HL-60/S4 (cell line): ENCODE data around the gene TIFAB.

ENCODE experiments used
- in situ Hi-C: fragments of 300-500 bp; cut with MboI; formaldehyde crosslinking; loops from 2 replicates; pipeline ENCODE4 v1.14.3; 2022; ENCODE audit warnings: low sequenced_read_pairs

TIFAB gene

GRCh38 chr5:135460246-135461033 is 8.3 kb upstream of the TIFAB start:
- in situ Hi-C loops = loop anchor here (5.0 to 25.0 kb wide), 2 partner anchors 97 to 377 kb away; partner anchors contain the start of gene SLC25A48

DNA sequence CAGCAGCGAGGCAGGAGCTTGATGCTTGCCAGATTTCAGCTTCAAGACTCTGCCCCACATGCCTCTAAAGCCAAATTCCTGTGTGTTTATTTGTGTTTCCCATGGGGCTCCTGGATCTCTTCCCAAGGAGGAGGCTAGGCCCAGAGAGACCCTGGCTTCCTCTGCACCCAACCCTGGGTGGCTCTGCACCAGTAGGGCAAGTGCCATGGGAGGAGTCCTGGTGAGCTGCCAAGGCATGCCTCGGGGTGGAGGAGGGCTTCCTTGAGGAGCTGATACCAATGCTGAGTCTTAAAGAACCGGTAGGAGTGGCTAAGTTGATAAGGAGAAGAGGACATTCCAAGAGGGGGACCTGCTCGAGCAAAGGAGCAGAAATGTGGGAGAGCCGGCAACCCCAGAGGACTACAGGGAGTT is 6.8 kb upstream of the TIFAB start:
- in situ Hi-C loops = loop anchor here (25.0 kb wide), 1 partner anchor 378 kb away; the partner anchor contains the start of gene SLC25A48

- in situ Hi-C loops = loop anchor here (25.0 kb wide), 1 partner anchor 379 kb away; the partner anchor contains the start of gene SLC25A48
Measured at GRCh38 chr5:135458356-135458755, 6.2 kb upstream of the TIFAB start.

DNA sequence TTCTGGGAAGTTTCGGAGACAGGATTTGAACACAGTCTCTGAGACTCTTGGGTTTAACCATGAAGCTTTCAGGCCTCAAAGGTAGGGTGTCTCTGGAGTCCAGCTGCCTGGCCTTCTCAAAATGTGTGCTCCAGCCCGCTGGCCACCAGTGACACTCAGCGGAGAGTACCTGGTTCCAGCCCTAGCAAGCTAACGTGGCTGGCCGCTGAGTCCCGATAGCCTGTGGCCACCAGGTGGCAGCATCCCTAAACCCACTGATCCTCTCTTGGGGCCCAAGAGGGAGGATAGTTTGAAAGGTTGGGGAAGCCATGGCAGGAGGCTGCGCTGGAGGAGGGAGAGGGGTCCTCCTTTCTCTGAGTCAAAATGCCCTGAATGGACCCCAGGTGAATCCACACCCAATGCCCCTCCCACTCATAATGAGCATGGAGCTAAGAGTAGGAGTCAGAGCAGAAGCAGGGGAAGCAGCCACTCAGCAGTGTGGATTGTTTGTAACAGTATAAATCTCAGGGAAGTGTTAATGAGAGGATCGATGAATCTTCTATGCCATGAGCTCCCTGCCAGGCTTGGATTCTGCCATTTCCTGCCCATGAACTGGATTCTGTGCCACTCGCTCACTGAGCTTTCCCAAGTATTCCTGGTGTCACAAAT is 5.4 kb upstream of the TIFAB start:
- in situ Hi-C loops = loop anchor here (25.0 kb wide), 1 partner anchor 380 kb away; the partner anchor contains the start of gene SLC25A48

- in situ Hi-C loops = loop anchor here (25.0 kb wide), 1 partner anchor 381 kb away; the partner anchor contains the start of gene SLC25A48
Measured at GRCh38 chr5:135456238-135457099, 4.3 kb upstream of the TIFAB start.

DNA sequence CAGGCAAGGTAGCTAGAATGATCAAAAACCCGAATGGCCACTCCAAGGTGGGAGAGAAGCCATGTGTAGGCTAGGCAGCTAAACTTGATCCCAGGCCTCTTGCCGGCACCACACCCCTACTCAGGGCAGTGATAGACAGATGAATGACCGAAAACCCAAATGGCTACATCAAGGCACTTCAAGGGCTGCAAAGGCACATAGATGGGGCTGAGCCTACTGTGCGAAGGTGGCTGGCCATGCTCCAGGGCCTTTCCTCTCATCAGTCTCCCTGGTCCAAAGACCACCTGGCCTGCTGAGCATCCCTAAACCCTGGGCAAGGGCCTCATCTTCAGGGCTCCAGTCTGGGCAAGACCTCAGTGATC is 3.7 kb upstream of the TIFAB start:
- in situ Hi-C loops = loop anchor here (25.0 kb wide), 1 partner anchor 381 kb away; the partner anchor contains the start of gene SLC25A48

GRCh38 chr5:135454946-135455345 is 2.8 kb upstream of the TIFAB start:
- in situ Hi-C loops = loop anchor here (25.0 kb wide), 1 partner anchor 382 kb away; the partner anchor contains the start of gene SLC25A48

DNA sequence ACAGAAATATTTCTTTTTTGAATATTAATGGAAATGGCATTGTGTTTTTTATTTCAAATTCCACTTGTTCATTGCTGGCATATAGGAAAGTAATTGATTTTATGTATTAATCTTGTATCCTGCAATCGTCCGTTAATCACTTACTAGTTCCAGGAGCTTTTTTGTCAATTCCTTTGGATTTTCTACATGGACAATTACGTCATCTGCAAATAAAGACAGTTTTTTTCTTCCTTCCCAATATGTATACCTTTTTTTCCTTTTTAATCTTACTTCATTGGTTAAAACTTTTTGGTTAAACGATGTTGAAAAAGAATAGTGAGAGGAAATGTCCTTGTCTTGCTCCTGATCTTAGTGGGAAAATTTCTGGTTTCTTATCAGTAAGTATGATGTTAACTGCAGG is 1.5 kb upstream of the TIFAB start:
- in situ Hi-C loops = loop anchor here (25.0 kb wide), 1 partner anchor 384 kb away; the partner anchor contains the start of gene SLC25A48

DNA sequence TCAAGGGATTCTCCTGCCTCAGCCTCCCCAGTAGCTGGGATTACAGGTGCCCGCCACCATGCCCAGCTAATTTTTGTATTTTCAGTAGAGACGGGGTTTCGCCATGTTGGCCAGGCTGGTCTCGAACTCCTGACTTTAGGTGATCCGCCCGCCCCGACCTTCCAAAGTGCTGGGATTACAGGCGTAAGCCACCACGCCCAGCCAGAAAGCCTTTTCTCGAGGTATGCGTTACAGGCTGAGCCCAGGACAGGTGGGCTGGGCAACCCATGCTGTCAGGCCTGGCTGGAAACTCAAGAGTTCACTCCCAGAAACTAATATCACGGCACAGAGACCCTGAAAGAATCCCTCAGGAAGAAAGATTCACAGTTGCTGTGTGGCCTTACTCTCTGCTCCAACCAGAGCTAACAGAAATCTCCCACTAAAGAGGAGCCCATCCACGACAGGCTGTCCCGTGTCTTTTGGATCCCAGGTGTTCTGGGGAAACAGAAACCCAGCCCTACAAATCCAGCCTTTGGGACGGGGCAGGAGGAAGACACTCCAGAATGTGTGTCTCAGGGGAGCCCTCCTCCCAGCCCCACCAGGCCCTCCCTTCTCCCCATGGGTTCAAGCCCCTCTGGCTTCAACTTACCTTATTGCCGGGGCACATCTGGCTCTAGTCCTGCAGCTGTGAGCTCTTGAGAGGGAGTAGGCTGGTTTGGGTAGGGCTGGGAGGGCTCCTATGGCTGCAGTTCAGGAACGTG is 400 bp downstream of the TIFAB start:
- in situ Hi-C loops = loop anchor here (25.0 kb wide), 1 partner anchor 386 kb away; the partner anchor contains the start of gene SLC25A48

DNA sequence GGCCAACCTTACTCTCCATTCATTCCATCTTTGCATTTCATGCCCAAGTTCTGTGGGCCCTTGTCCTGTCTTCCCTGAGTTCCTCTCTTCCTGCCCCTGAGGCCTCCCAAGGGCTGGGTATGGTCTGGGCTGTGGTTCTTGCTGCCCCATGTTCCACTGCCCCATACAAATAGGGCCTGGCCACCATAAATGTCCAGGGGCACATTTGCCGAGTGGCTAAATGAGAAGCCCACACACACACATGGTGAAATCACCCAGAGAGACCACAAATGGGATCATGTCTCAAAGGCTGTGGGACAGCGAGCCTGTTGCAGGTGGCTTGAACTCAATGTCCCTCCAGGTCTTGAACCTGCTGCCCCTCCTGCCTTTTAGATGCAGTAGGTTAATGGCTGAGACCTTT is 1.2 kb downstream of the TIFAB start:
- in situ Hi-C loops = loop anchor here (25.0 kb wide), 1 partner anchor 386 kb away; the partner anchor contains the start of gene SLC25A48

- in situ Hi-C loops = loop anchor here (25.0 kb wide), 1 partner anchor 387 kb away; the partner anchor contains the start of gene SLC25A48
Measured at GRCh38 chr5:135450336-135450735, 1.8 kb downstream of the TIFAB start.

- in situ Hi-C loops = loop anchor here (25.0 kb wide), 1 partner anchor 388 kb away; the partner anchor contains the start of gene SLC25A48
Measured at GRCh38 chr5:135449644-135450043, 2.5 kb downstream of the TIFAB start.

DNA sequence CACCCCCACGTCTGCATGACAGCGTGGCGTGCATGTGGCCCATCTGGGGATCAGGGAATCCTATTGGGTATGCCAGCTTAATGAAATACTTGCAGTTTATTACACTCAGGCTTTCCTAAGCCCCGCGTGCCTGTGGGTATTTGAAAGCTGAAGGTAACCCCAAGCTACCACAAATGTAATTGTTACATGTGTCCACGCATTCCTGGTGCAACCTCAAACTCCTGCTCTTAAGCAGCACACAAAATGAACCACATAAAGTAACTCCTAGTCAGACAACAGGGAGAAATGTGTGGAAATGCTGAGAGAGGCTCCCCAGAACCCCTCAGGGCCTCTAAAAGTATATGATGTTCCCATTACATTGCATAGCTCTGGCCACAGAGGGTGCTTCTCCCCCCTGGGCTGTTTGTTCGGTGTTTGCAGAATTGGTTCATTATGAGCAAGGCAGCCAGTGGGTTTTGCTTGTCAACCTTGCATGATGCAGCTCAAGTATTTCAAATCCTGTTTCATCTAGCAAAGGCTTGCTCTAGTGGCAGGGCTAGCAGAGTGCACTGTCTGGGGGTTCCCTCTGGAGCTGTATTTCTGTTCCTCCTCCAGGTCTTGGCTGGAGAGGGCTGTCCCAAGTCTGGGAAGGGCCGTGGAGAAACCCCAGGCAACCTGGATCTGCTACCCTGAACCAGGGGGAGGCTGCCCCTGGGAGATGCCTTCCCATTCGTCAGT is 3.2 kb downstream of the TIFAB start:
- in situ Hi-C loops = no loop called here

DNA sequence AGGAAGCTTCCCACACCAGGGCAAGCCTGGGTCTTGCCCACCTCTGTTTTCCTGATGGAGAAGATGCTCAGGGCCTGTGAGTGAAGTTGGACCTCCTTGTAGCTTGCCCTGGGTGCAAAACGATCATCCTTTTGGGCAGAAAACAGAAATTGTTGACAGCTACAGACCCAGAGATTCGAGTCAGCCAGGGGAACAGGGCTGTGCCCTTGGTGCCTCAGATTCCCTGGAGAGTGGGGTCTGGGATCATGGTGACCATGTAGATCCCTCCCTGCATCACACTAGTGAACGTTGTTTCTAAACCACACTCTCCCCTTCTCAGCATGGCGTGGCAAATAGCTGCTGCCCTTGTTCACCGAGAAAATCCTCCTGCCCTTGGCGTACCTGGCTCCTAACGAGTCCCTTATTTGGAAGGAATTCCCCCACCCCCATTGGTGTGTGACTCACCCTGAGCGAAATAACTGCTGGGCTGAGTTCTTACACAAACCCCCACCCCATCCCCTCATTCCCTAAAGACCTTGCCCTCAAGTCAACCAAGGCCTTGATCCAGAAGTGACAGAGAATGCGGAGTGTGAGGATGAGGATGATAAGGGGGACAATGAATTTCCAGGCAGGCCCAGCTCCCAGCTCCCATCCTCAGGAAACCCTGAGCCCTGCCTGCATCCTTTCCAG is 3.9 kb downstream of the TIFAB start:
- in situ Hi-C loops = no loop called here

- in situ Hi-C loops = no loop called here
Measured at GRCh38 chr5:135447298-135447929, 4.7 kb downstream of the TIFAB start, which contains the start of gene DCANP1. Gene DCANP1 (minus strand): TSS chr5:135447348. CDS start chr5:135447108, 240 bp downstream.

DNA sequence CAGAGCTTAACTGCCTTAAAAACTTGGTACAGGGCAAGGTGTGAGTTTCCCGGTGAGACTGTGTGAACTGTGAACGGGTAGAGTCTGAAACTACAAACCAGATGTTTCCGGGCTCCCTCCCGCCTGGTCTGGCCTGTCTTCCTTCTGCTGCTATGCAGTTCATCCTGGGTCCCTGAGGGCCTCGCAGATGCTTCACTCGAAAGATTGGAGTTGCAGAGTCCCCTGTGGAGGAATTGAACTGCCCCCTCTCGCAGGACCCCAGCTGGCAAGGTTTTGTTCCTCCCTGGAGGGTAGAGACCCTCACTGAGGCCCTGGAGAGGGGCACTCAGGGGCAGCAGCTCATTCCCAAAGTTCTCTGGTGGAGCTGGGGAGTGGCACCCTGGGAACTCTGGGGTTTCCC is 5.5 kb downstream of the TIFAB start:
- in situ Hi-C loops = no loop called here

DNA sequence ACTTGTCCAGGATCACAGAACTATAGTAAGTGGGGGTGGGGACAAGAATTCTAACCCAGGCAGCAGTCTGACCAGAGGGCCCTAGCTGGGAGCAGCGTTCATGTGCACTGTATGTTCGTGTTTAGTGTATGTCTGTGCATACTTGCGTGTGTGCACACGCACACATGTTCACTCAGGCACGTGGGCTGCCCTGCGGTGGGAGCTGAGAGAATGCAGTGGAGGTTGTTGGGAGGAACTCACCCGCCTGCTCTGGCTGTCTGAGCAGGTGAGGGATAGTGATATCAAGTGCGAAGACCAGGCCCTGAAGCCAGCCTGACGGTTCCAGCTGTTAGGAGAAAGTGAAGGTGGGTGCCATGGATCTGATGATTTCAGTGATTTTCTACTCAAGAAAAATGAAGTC is 5.9 kb downstream of the TIFAB start:
- in situ Hi-C loops = no loop called here
